HepG2 (cell line): ENCODE results near the gene PLD1. TPM values are rescaled to one million over a fixed set of nuclear protein-coding genes. Genes with fewer than 3 reads are reported as not detected.

ENCODE experiments used
- ATAC-seq: fragments of 200-7000 bp; cut with Tn5 transposase; 3 replicates; pipeline ENCODE4 v1.9.1; 2020; ENCODE audit warnings: mild to moderate bottlenecking, moderate library complexity
- BruUV-seq: library from RNA; stranded (reverse); fragments of 400-500 nt; replicated peaks from 2 replicates; lab custom pipeline; 2021; lab: Mats Ljungman, UMichigan
- CTCF ChIA-PET: fragments of 300-600 bp; formaldehyde crosslinking; extraction: SDS; loops from one replicate; lab custom pipeline; 2021; ENCODE audit warnings: low total read pairs, inconsistent platforms, low intra/inter-chr PET ratio; lab: Yijun Ruan, JAX
- POLR2A ChIA-PET: fragments of 350-600 bp; sonication (Branson Sonifier 250); formaldehyde crosslinking; loops from one replicate; lab custom pipeline; 2020; ENCODE audit warnings: antibody characterized with exemption, inconsistent platforms; lab: Yijun Ruan, JAX
- DNase-seq: peaks from one replicate; pipeline ENCODE4 v3.0.0-alpha.2; 2015; ENCODE audit warnings: low spot score
- FAIRE-seq: peaks from 3 replicates; lab custom pipeline; 2011; peaks lifted over from hg19 to GRCh38; lab: Jason Lieb, UNC
- H2AFZ ChIP-seq: one replicate; pipeline ENCODE4 v1.6.1; 2011; ENCODE audit warnings: low read length, inconsistent platforms
- H3K27ac ChIP-seq: fragments of 300-600 bp; 3 replicates; pipeline ENCODE4 v1.8.0; 2011; ENCODE audit warnings: mixed run types, mild to moderate bottlenecking, mixed read lengths, low read length, inconsistent platforms; ENCODE audit not compliant: insufficient read depth; ENCODE audit errors: extremely low read length
- H3K27me3 ChIP-seq, 2 experiments: fragments of 200-600 bp in 1 of 2; 2 replicates in 1 of 2; 3 replicates in 1 of 2; pipeline versions ENCODE4 v1.6.0 to v1.8.0; 2011; ENCODE audit warnings: low read length in 2 of 2, mild to moderate bottlenecking in 2 of 2, moderate library complexity in 2 of 2, inconsistent platforms in 1 of 2; ENCODE audit not compliant: insufficient read depth in 2 of 2, control insufficient read depth in 1 of 2
- H3K36me3 ChIP-seq, 2 experiments: fragments of 200-600 bp in 1 of 2; replicated peaks in 1 of 2; 2 replicates in 1 of 2; 3 replicates in 1 of 2; pipeline versions ENCODE4 v1.5.1 to v1.8.0; 2011; ENCODE audit warnings: low read length in 2 of 2, inconsistent platforms in 1 of 2; ENCODE audit not compliant: insufficient read depth in 2 of 2, control insufficient read depth in 1 of 2
- H3K4me1 ChIP-seq: 2 replicates; pipeline ENCODE4 v1.5.1; 2012; ENCODE audit warnings: low read length, inconsistent platforms; ENCODE audit not compliant: insufficient read depth
- H3K4me2 ChIP-seq: 2 replicates; pipeline ENCODE4 v1.6.0; 2011; ENCODE audit warnings: low read depth, low read length, inconsistent platforms
- H3K4me3 ChIP-seq, 3 experiments: fragments of 200-600 bp in 1 of 3; sonication (generic), shearing (Covaris generic) in 1 of 3; replicated peaks in 1 of 3; 2 replicates each; pipeline ENCODE4 v1.5.1; 2011 to 2016; ENCODE audit warnings: low read length in 3 of 3, inconsistent platforms in 2 of 3, low read depth in 2 of 3, mild to moderate bottlenecking in 2 of 3, control low read depth in 1 of 3, mixed read lengths in 1 of 3; ENCODE audit not compliant: insufficient read depth in 1 of 3
- H3K79me2 ChIP-seq: one replicate; pipeline ENCODE4 v1.6.1; 2011; ENCODE audit warnings: low read length, inconsistent platforms; ENCODE audit not compliant: insufficient read depth
- H3K9ac ChIP-seq: 2 replicates; pipeline ENCODE4 v1.6.0; 2011; ENCODE audit warnings: mild to moderate bottlenecking, low read depth, low read length, inconsistent platforms; ENCODE audit not compliant: insufficient read depth
- H3K9me3 ChIP-seq: 2 replicates; pipeline ENCODE4 v1.5.1; 2012; ENCODE audit warnings: mild to moderate bottlenecking, low read length
- H4K20me1 ChIP-seq: 2 replicates; pipeline ENCODE4 v1.6.0; 2011; ENCODE audit warnings: inconsistent platforms, mild to moderate bottlenecking, low read length, moderate library complexity; ENCODE audit not compliant: insufficient read depth
- ASH2L ChIP-seq: fragments of 300-600, 200-600 bp; sonication (generic); IDR thresholded peaks from 2 replicates; pipeline ENCODE4 v1.7.0; 2017; ENCODE audit warnings: low read depth, mild to moderate bottlenecking, moderate library complexity, mixed read lengths, low read length; ENCODE audit not compliant: insufficient read length
- BCL6 ChIP-seq: IDR thresholded peaks from 2 replicates; pipeline ENCODE4 v1.6.1; 2016; ENCODE audit warnings: missing genetic modification reagents, missing compliant biosample characterization
- EHMT2 ChIP-seq: fragments of 200-600 bp; sonication (generic); IDR thresholded peaks from 2 replicates; pipeline ENCODE4 v1.7.0; 2017; ENCODE audit warnings: antibody characterized with exemption, low read depth, low read length, borderline replicate concordance
- GFI1 ChIP-seq: sonication (generic); formaldehyde crosslinking; IDR thresholded peaks from 2 replicates; pipeline ENCODE4 v1.5.0; 2020; ENCODE audit warnings: missing genetic modification reagents, mild to moderate bottlenecking, borderline replicate concordance
- PAX8 ChIP-seq: sonication (generic); formaldehyde crosslinking; IDR thresholded peaks from 2 replicates; pipeline ENCODE4 v1.8.0; 2022; ENCODE audit warnings: mild to moderate bottlenecking, missing genetic modification reagents, borderline replicate concordance
- PCBP1 ChIP-seq: fragments of 200-400 bp; formaldehyde crosslinking; IDR thresholded peaks from 2 replicates; pipeline ENCODE4 v1.6.1; 2017; ENCODE audit warnings: mild to moderate bottlenecking, low read depth, low read length, borderline replicate concordance
- POLR2A ChIP-seq, 2 experiments: IDR thresholded peaks; 2 replicates each; pipeline ENCODE4 v1.6.1; 2011; ENCODE audit warnings: low read depth in 2 of 2, low read length in 2 of 2, mild to moderate bottlenecking in 1 of 2, moderate library complexity in 1 of 2; ENCODE audit not compliant: insufficient read depth in 1 of 2
- U2AF2 ChIP-seq: fragments of 200-400 bp; formaldehyde crosslinking; IDR thresholded peaks from 2 replicates; pipeline ENCODE4 v1.6.1; 2017; ENCODE audit warnings: low read depth, mild to moderate bottlenecking, low read length
- ZNF816 ChIP-seq: sonication (generic); formaldehyde crosslinking; IDR thresholded peaks from 2 replicates; pipeline ENCODE4 v1.8.0; 2022; ENCODE audit warnings: missing genetic modification reagents, mild to moderate bottlenecking, borderline replicate concordance
- WGBS: methylation state at CpG from one replicate; pipeline ENCODE4 v1.1.6; 2017; ENCODE audit warnings: low lambda C conversion rate; 5-methylcytosine and 5-hydroxymethylcytosine counted together
- in situ Hi-C: cut with HindIII; loops from 2 replicates; pipeline ENCODE4 v1.10.0; 2017; ENCODE audit warnings: low pct_unique_long_range_greater_than_20kb; ENCODE audit not compliant: extremely low pct_ligation_motif_present
- intact Hi-C: fragments of 100-400 bp; cut with micrococcal nuclease; formaldehyde crosslinking; loops from one replicate; pipeline ENCODE4 v1.10.0; 2022; ENCODE audit not compliant: unreplicated experiment
- polyA plus RNA-seq, 8 experiments: library from polyadenylated mRNA; depleted of rRNA in 3 of 8; stranded (reverse) in 7 of 8; unstranded in 1 of 8; fragments of >200 nt; fragmentation: Illumina TruSeq in 4 of 8; extraction: Trizol in 4 of 8; gene quantifications; 2 replicates each; pipeline versions ENCODE4 v1.2.1 to v1.2.3, GENCODE V29; 2011 to 2016; ENCODE audit warnings: low read depth in 4 of 8, missing spikeins in 1 of 8, mixed read lengths in 1 of 8; ENCODE audit not compliant: insufficient read depth in 1 of 8
- total RNA-seq, 5 experiments: library from RNA; depleted of rRNA; stranded (reverse); fragments of >200 nt; fragmentation: Illumina TruSeq; extraction: Trizol; gene quantifications; 2 replicates each; pipeline ENCODE4 v1.2.3, GENCODE V29; 2016; ENCODE audit warnings: low read depth in 1 of 5
- TF ChIP-seq, protein P1 (sequence below): sonication (generic); formaldehyde crosslinking; conservative IDR thresholded peaks from 2 replicates; pipeline ENCODE4 v1.8.0; 2022; ENCODE audit warnings: mild to moderate bottlenecking, moderate library complexity, missing genetic modification reagents
- TF ChIP-seq, protein P2 (sequence below), 2 experiments: sonication (generic) in 1 of 2; formaldehyde crosslinking in 1 of 2; IDR thresholded peaks; 2 replicates each; pipeline versions ENCODE4 v1.5.1 to v1.6.1; 2011 to 2020; ENCODE audit warnings: borderline replicate concordance in 1 of 2, low read depth in 1 of 2, low read length in 1 of 2, mild to moderate bottlenecking in 1 of 2, missing genetic modification reagents in 1 of 2, moderate library complexity in 1 of 2

The PLD1 gene
- total and polyA plus RNA-seq, 2 of the 13 experiments (the other 11 are each of a cell fraction or from before 2014, with no cell fraction given): 27.1 to 59.4 TPM

DNA sequence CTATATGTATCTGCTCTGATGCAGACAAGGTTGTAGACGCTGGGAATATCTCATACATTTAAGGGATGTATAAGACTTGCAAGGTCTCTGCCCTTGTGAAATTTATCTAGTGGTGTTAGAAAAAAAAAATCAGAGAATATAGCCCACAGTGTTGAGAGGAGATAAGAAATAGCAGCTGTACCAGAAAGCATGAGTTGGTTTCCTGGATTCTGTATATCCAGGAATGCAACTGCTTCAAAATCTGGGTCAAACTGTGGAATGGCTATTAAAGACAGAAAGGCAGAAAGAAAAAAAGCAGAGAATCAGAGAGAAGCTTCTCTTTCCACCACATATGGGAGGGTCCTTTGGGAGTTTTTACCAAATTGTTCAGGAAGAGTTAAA lies 31.3 kb upstream of the PLD1 start:
- Histone ChIP-seq H3K4me2 (peak overlapping the region; percentile 48), H3K27ac (peak overlapping the region; percentile 100), H3K4me3 (peak overlapping the region in 1 of 3 experiments; percentile 3; a peak in 1 of 6 replicates), H3K27me3 (no peaks in the 10 kb centered on the region), H3K36me3 (no peaks in the 10 kb centered on the region), H3K4me1 (peaks cover 99% of the 10 kb centered on the region), H2AFZ (no peak overlapping the region), H3K9me3 (no peaks in the 10 kb centered on the region), H4K20me1 (no peaks in the 10 kb centered on the region), H3K79me2 (peaks cover 19% of the 10 kb centered on the region), H3K9ac (peak overlapping the region; percentile 68)
- ATAC-seq (peak; percentile 20), DNase-seq (peak; percentile 42), FAIRE-seq (no peak)
- CTCF ChIA-PET: no interaction called here
- TF ChIP-seq ZNF816 (CRISPR knock-in tag) (peak; percentile 2; the same call in 1 of the 2 replicates), EHMT2 (0 out of 2 replicates have a peak, but pooled peaks have one; percentile 2), PCBP1 (no peak), PAX8 (CRISPR knock-in tag) (no peak), POLR2A (IDR thresholded peaks at IDR 0.05; ENCODE audit: insufficient read depth in 1 of 2, low read depth in 2 of 2, low read length in 2 of 2) (0 out of 4 replicates have a peak, but pooled peaks of 1 of the 2 experiments have one; percentile 8), BCL6 (CRISPR knock-in tag) (peak; percentile 61), GFI1 (CRISPR knock-in tag) (0 out of 2 replicates have a peak, but pooled peaks have one; percentile 8), U2AF2 (no peak), ASH2L (peak; percentile 7)
- TF ChIP-seq, protein P1, sequence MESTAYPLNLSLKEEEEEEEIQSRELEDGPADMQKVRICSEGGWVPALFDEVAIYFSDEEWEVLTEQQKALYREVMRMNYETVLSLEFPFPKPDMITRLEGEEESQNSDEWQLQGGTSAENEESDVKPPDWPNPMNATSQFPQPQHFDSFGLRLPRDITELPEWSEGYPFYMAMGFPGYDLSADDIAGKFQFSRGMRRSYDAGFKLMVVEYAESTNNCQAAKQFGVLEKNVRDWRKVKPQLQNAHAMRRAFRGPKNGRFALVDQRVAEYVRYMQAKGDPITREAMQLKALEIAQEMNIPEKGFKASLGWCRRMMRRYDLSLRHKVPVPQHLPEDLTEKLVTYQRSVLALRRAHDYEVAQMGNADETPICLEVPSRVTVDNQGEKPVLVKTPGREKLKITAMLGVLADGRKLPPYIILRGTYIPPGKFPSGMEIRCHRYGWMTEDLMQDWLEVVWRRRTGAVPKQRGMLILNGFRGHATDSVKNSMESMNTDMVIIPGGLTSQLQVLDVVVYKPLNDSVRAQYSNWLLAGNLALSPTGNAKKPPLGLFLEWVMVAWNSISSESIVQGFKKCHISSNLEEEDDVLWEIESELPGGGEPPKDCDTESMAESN (CRISPR knock-in tag): 0 out of 2 replicates have a peak, but pooled peaks have one; percentile 5
- TF ChIP-seq, protein P2, sequence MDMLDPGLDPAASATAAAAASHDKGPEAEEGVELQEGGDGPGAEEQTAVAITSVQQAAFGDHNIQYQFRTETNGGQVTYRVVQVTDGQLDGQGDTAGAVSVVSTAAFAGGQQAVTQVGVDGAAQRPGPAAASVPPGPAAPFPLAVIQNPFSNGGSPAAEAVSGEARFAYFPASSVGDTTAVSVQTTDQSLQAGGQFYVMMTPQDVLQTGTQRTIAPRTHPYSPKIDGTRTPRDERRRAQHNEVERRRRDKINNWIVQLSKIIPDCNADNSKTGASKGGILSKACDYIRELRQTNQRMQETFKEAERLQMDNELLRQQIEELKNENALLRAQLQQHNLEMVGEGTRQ (IDR thresholded peaks at IDR 0.05; ENCODE audit: low read depth, low read length): no peak
- TF ChIP-seq, protein P2 (CRISPR knock-in tag; IDR thresholded peaks at IDR 0.05; ENCODE audit: borderline replicate concordance): 0 out of 2 replicates have a peak, but pooled peaks have one; percentile 10
- intact Hi-C loops: loop anchor here (1.0 to 10.0 kb wide), 3 partner anchors 42 to 197 kb away; partner anchors contain the start of gene FNDC3B
- BruUV-seq: TSS peak; percentile 93
- in situ Hi-C loops: loop anchor here (10.0 kb wide), 1 partner anchor 193 kb away; the partner anchor contains the start of gene FNDC3B
- POLR2A ChIA-PET: interaction anchor here (0.7 to 6.3 kb wide), 29 partner anchors 11 to 797 kb away, joined by 3 to 91 read pairs (median 6); partner anchors contain the start of genes FNDC3B and PLD1
- 0% methylated on average over 1 of the region's 1 CpG for WGBS
